ENCODE data around the gene GLYR1. TPM values are rescaled to one million over a fixed set of nuclear protein-coding genes. Genes with fewer than 3 reads are reported as not detected.

Gene GLYR1
- total RNA-seq, 1 experiment from 2014 or later = 67.3 TPM

DNA sequence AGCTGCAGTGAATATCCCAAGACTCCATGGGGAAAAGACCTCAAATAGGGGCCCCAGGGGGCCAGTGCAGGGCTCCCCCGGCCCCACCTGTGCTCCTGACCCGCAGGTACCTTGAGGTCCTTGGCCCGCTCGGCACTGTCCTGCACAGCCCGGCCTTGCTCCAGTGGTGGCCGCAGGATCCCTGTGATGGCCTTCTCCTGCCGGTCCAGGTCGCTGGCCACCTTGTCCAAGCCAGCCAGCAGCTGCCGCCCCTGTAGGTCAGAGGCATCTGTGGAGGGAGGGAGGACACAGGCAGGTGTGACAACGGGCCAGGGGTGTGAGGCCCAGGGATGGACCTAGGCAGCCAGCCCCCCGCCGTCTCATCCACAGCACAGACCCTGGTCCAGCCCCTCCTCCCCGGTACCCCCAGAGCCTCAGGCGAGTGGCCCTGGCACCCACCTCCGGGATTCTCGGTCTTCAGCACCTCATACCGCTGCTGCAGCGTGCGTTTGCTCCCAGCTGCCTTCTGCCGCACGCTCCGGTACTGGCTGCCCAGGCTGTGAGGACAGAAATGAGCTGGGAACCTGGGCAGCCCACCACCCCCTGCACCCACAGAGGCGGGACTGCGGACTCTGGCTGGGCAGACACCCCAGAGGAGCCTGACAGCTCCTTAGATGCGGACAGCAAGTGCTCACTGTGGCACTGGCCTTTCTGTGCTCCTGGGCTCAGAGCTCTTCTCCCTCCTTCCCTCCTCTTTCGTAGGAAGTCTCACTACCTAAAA is 46.2 kb upstream of the GLYR1 start:
- POLR2A ChIA-PET = interaction anchor here (1.2 to 1.3 kb wide), 2 partner anchors 9 to 19 kb away, joined by 3 read pairs; no protein-coding TSS in a partner anchor
- Mint-ChIP-seq H3K27me3 (ENCODE audit: insufficient read depth, unreplicated experiment) (no peaks in the 10 kb centered on the region), H3K4me3 (ENCODE audit: unreplicated experiment) (no peak overlapping the region), H3K4me1 (ENCODE audit: insufficient read depth, unreplicated experiment) (no peaks in the 10 kb centered on the region), H3K27ac (ENCODE audit: low read depth, unreplicated experiment) (no peak overlapping the region), H3K9me3 (ENCODE audit: unreplicated experiment) (no peaks in the 10 kb centered on the region), H3K36me3 (ENCODE audit: insufficient read depth, unreplicated experiment) (peaks cover 95% of the 10 kb centered on the region)
- no peak for DNase-seq (ENCODE audit: unreplicated experiment)
- CTCF ChIA-PET = interaction anchor here (0.6 to 1.9 kb wide), 3 partner anchors 62 to 1786 kb away, joined by 3 to 7 read pairs (median 3); no protein-coding TSS in a partner anchor
- intact Hi-C loops (cut with micrococcal nuclease) = no loop called here
- TF ChIP-seq CTCF (IDR thresholded peaks at IDR 0.05; ENCODE audit: unreplicated experiment) = no peak
- BruUV-seq (replicated peaks) = no TSS peak

DNA sequence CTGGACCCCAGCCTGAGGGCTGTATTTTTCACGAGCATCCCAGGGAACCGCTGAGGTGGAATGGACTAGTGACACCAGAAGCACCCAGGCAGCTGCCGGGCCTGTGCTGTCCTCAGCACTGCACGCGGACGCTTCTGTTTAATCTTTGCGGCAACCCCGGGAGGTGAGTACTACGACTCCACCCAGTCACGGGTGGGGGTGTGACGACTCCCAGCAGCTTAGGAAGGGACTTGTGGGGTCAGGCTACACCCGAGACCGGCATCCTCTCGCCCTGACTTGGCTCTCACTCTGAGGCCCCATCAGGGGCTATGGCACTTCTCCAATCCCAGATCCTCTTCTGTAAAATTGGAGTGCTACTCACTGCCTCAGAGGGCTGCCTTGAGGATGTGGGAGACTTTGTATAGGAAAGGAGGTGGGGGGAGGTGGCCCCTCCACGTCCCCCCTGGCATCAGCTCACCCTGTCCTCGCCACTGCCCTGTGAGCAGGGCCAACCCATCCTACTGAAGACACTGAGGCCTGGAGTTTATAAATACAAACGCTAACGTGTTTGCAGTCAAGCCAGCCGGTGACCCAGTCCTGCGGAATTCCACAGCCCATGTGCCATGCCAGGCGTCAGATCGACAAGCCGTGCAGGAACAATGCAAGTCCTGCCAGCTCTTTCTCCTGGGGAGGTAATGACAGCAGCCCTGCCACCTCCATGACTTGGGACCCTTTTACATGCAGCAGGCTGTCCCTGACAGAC is 45.4 kb upstream of the GLYR1 start:
- DNase-seq (ENCODE audit: unreplicated experiment) = no peak
- intact Hi-C loops (cut with micrococcal nuclease) = no loop called here
- ChIA-PET POLR2A (interaction anchor here (0.7 to 1.3 kb wide), 2 partner anchors 10 to 45 kb away, joined by 3 read pairs; no protein-coding TSS in a partner anchor), CTCF (interaction anchor here (0.6 to 1.8 kb wide), 3 partner anchors 44 to 62 kb away, joined by 3 to 4 read pairs (median 4); partner anchors contain the start of gene PPL)
- BruUV-seq (replicated peaks) = no TSS peak
- Mint-ChIP-seq H3K4me1 (ENCODE audit: insufficient read depth, unreplicated experiment) (no peaks in the 10 kb centered on the region), H3K27me3 (ENCODE audit: insufficient read depth, unreplicated experiment) (no peaks in the 10 kb centered on the region), H3K36me3 (ENCODE audit: insufficient read depth, unreplicated experiment) (peaks cover 95% of the 10 kb centered on the region), H3K27ac (ENCODE audit: low read depth, unreplicated experiment) (no peak overlapping the region), H3K9me3 (ENCODE audit: unreplicated experiment) (no peaks in the 10 kb centered on the region), H3K4me3 (ENCODE audit: unreplicated experiment) (no peak overlapping the region)
- TF ChIP-seq CTCF (IDR thresholded peaks at IDR 0.05; ENCODE audit: unreplicated experiment) = no peak

DNA sequence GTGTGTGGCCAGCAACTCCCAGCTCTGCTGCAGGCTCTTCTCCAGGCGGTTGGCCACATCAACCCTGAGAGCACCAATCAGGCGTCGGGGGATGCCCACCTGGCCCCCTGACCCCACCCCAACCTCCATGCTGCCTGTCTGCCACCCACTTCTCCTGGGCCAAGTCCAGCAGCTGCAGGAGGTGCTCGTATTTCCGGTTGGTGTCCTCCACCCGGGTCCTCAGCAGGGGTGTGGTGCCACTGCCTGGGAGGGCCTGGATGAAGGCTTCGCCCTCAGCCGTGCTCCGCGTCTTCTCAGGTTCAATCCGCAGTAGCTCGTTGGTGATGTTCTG is 44.8 kb upstream of the GLYR1 start:
- peaks cover 95% of the 10 kb centered on the region for H3K36me3 Mint-ChIP-seq (ENCODE audit: insufficient read depth, unreplicated experiment)
- CTCF ChIA-PET = interaction anchor here (0.6 to 1.8 kb wide), 3 partner anchors 44 to 49 kb away, joined by 4 read pairs; partner anchors contain the start of gene PPL

More for the DNA sequence above, 44.8 kb upstream of the GLYR1 start:
- intact Hi-C loops (cut with micrococcal nuclease) = no loop called here
- POLR2A ChIA-PET = interaction anchor here (0.7 to 1.0 kb wide), 2 partner anchors 45 to 46 kb away, joined by 3 to 4 read pairs; partner anchors contain the start of gene GLYR1
- no peak for DNase-seq (ENCODE audit: unreplicated experiment)
- Mint-ChIP-seq H3K27me3 (ENCODE audit: insufficient read depth, unreplicated experiment) (no peaks in the 10 kb centered on the region), H3K4me1 (ENCODE audit: insufficient read depth, unreplicated experiment) (no peaks in the 10 kb centered on the region), H3K27ac (ENCODE audit: low read depth, unreplicated experiment) (no peak overlapping the region), H3K9me3 (ENCODE audit: unreplicated experiment) (no peaks in the 10 kb centered on the region), H3K4me3 (ENCODE audit: unreplicated experiment) (no peak overlapping the region)
- TF ChIP-seq CTCF (IDR thresholded peaks at IDR 0.05; ENCODE audit: unreplicated experiment) = no peak
- BruUV-seq (replicated peaks) = no TSS peak

Measured in MCF 10A (cell line).